Measurements from ENCODE around the gene UBE2G1.

UBE2G1 gene

GRCh38 chr17:4334332-4334731 is 32.1 kb downstream of the UBE2G1 start:
- no peak for DNase-seq (ENCODE audit: low spot score)

- no peak for DNase-seq (ENCODE audit: low spot score)
These were observed 33.4 kb downstream of the UBE2G1 start for GRCh38 chr17:4333041-4333440.

- peak; percentile 31 for DNase-seq (ENCODE audit: low spot score)
These were observed 34.0 kb downstream of the UBE2G1 start for GRCh38 chr17:4332296-4332970.

GRCh38 chr17:4331614-4332013 is 34.9 kb downstream of the UBE2G1 start:
- no peak for DNase-seq (ENCODE audit: low spot score)

GRCh38 chr17:4329838-4330237 is 36.6 kb downstream of the UBE2G1 start:
- DNase-seq (ENCODE audit: low spot score), result peak; percentile 48

- no peak for DNase-seq (ENCODE audit: low spot score)
These were observed 38.9 kb downstream of the UBE2G1 start for GRCh38 chr17:4327606-4328005.

- DNase-seq (ENCODE audit: low spot score), result no peak
These were observed 39.9 kb downstream of the UBE2G1 start for GRCh38 chr17:4326608-4327007.

- DNase-seq (ENCODE audit: low spot score), result no peak
These were observed 40.4 kb downstream of the UBE2G1 start for GRCh38 chr17:4326112-4326511.

- no peak for DNase-seq (ENCODE audit: low spot score)
These were observed 42.0 kb downstream of the UBE2G1 start for GRCh38 chr17:4324463-4324862.

GRCh38 chr17:4319221-4319620 is 47.3 kb downstream of the UBE2G1 start:
- DNase-seq (ENCODE audit: low spot score), result no peak

GRCh38 chr17:4318596-4318995 is 47.9 kb downstream of the UBE2G1 start:
- DNase-seq (ENCODE audit: low spot score), result no peak

- no peak for DNase-seq (ENCODE audit: low spot score)
These were observed 48.3 kb downstream of the UBE2G1 start for GRCh38 chr17:4318186-4318585.

GRCh38 chr17:4317610-4318009 is 48.9 kb downstream of the UBE2G1 start:
- no peak for DNase-seq (ENCODE audit: low spot score)

- no peak for DNase-seq (ENCODE audit: low spot score)
These were observed 49.8 kb downstream of the UBE2G1 start for GRCh38 chr17:4316648-4317047.

- DNase-seq (ENCODE audit: low spot score), result no peak
These were observed 51.9 kb downstream of the UBE2G1 start for GRCh38 chr17:4314618-4315017.

- no peak for DNase-seq (ENCODE audit: low spot score)
These were observed 52.3 kb downstream of the UBE2G1 start for GRCh38 chr17:4314179-4314578.

- DNase-seq (ENCODE audit: low spot score), result no peak
These were observed 53.0 kb downstream of the UBE2G1 start for GRCh38 chr17:4313221-4314114.

- DNase-seq (ENCODE audit: low spot score), result no peak
These were observed 56.0 kb downstream of the UBE2G1 start for GRCh38 chr17:4310354-4311060.

GRCh38 chr17:4309897-4310296 is 56.6 kb downstream of the UBE2G1 start:
- no peak for DNase-seq (ENCODE audit: low spot score)

GRCh38 chr17:4307179-4307930 is 59.1 kb downstream of the UBE2G1 start:
- DNase-seq (ENCODE audit: low spot score), result no peak

- DNase-seq (ENCODE audit: low spot score), result no peak
These were observed 61.3 kb downstream of the UBE2G1 start for GRCh38 chr17:4305224-4305623.

- DNase-seq (ENCODE audit: low spot score), result peak; percentile 43
These were observed 62.0 kb downstream of the UBE2G1 start for GRCh38 chr17:4304417-4305027.

Data from kidney capillary endothelial cell (primary cell).